IMR-90 (cell line): ENCODE data around the gene RAC3. TPM values are rescaled to one million over a fixed set of nuclear protein-coding genes. Genes with fewer than 3 reads are reported as not detected.

Source experiments
- ATAC-seq: fragments of 200-7000 bp; cut with Tn5 transposase; 2 replicates; pipeline ENCODE4 v1.9.1; 2020; ENCODE audit warnings: low read depth, mild to moderate bottlenecking, moderate library complexity
- BruUV-seq: library from RNA; stranded (reverse); fragments of 400-500 nt; replicated peaks from 2 replicates; lab custom pipeline; 2021; lab: Mats Ljungman, UMichigan
- CTCF ChIA-PET: fragments of 300-600 bp; formaldehyde crosslinking; extraction: SDS; loops from one replicate; lab custom pipeline; 2021; ENCODE audit warnings: antibody characterized with exemption; lab: Yijun Ruan, JAX
- POLR2A ChIA-PET: fragments of 300-600 bp; sonication (Branson Sonifier 250); formaldehyde crosslinking; loops from one replicate; lab custom pipeline; 2022; ENCODE audit warnings: antibody characterized with exemption; ENCODE audit not compliant: unreplicated experiment; lab: Charles Lee
- DNase-seq: peaks from one replicate; pipeline ENCODE4 v3.0.0; 2013
- H2AFZ ChIP-seq: replicated peaks from 2 replicates; pipeline ENCODE3; 2013; ENCODE audit warnings: low read length, mild to moderate bottlenecking; ENCODE audit not compliant: poor library complexity
- H2AK5ac ChIP-seq: 2 replicates; pipeline ENCODE4 v1.6.1; 2013; ENCODE audit warnings: low read depth, low read length, inconsistent platforms
- H2AK9ac ChIP-seq: replicated peaks from 2 replicates; pipeline ENCODE3; 2013; ENCODE audit warnings: mild to moderate bottlenecking, low read depth, low read length, moderate library complexity; ENCODE audit not compliant: poor library complexity
- H2BK120ac ChIP-seq: 2 replicates; pipeline ENCODE4 v1.6.1; 2013; ENCODE audit warnings: low read depth, low read length, inconsistent platforms
- H2BK15ac ChIP-seq: 3 replicates; pipeline ENCODE4 v1.6.1; 2013; ENCODE audit warnings: low read depth, low read length, inconsistent platforms
- H2BK20ac ChIP-seq: 2 replicates; pipeline ENCODE4 v1.6.1; 2013; ENCODE audit warnings: low read depth, mild to moderate bottlenecking, inconsistent platforms, low read length, moderate library complexity
- H2BK5ac ChIP-seq: 2 replicates; pipeline ENCODE4 v1.6.1; 2013; ENCODE audit warnings: mild to moderate bottlenecking, low read depth, low read length, inconsistent platforms; ENCODE audit not compliant: poor library complexity, severe bottlenecking
- H3K14ac ChIP-seq: replicated peaks from 2 replicates; pipeline ENCODE4 v1.6.1; 2013; ENCODE audit warnings: low read depth, low read length, inconsistent platforms
- H3K18ac ChIP-seq: 2 replicates; pipeline ENCODE4 v1.6.1; 2013; ENCODE audit warnings: low read depth, low read length, control low read depth
- H3K23ac ChIP-seq: 2 replicates; pipeline ENCODE4 v1.6.1; 2013; ENCODE audit warnings: low read depth, low read length, inconsistent platforms
- H3K27ac ChIP-seq: 2 replicates; pipeline ENCODE4 v1.5.1; 2013; ENCODE audit warnings: mild to moderate bottlenecking, control low read depth, low read length; ENCODE audit not compliant: insufficient read depth
- H3K27me3 ChIP-seq: 2 replicates; pipeline ENCODE4 v1.6.1; 2013; ENCODE audit warnings: low read length; ENCODE audit not compliant: control insufficient read depth, insufficient read depth
- H3K36me3 ChIP-seq: 2 replicates; pipeline ENCODE4 v1.6.1; 2013; ENCODE audit warnings: low read length, mixed read lengths; ENCODE audit not compliant: control insufficient read depth, insufficient read depth
- H3K4ac ChIP-seq: 2 replicates; pipeline ENCODE4 v1.6.1; 2013; ENCODE audit warnings: low read depth, low read length, inconsistent platforms
- H3K4me1 ChIP-seq: 2 replicates; pipeline ENCODE4 v1.6.1; 2013; ENCODE audit warnings: low read length, mixed read lengths; ENCODE audit not compliant: control insufficient read depth, insufficient read depth
- H3K4me2 ChIP-seq: 2 replicates; pipeline ENCODE4 v1.6.1; 2013; ENCODE audit warnings: low read depth, mild to moderate bottlenecking, control low read depth, low read length, moderate library complexity
- H3K4me3 ChIP-seq: 2 replicates; pipeline ENCODE4 v1.5.1; 2013; ENCODE audit warnings: low read depth, mild to moderate bottlenecking, control low read depth, low read length, moderate library complexity; ENCODE audit not compliant: insufficient read depth
- H3K56ac ChIP-seq: 2 replicates; pipeline ENCODE4 v1.6.1; 2013; ENCODE audit warnings: low read length, inconsistent platforms; ENCODE audit not compliant: insufficient read depth; ENCODE audit errors: extremely low read depth
- H3K79me1 ChIP-seq, 2 experiments: 2 replicates each; pipeline ENCODE4 v1.6.1; 2013; ENCODE audit warnings: low read length in 2 of 2, inconsistent platforms in 1 of 2, low read depth in 1 of 2
- H3K9ac ChIP-seq: 2 replicates; pipeline ENCODE4 v1.6.1; 2013; ENCODE audit warnings: low read depth, low read length, control low read depth
- H3K9me1 ChIP-seq: 2 replicates; pipeline ENCODE4 v1.6.1; 2013; ENCODE audit warnings: low read length, inconsistent platforms; ENCODE audit not compliant: insufficient read depth
- H3K9me3 ChIP-seq: 2 replicates; pipeline ENCODE4 v1.6.1; 2013; ENCODE audit warnings: low read length; ENCODE audit not compliant: control insufficient read depth, insufficient read depth
- H4K20me1 ChIP-seq: 2 replicates; pipeline ENCODE4 v1.6.1; 2013; ENCODE audit warnings: low read length, inconsistent platforms; ENCODE audit not compliant: insufficient read depth
- H4K5ac ChIP-seq: 2 replicates; pipeline ENCODE4 v1.6.1; 2013; ENCODE audit warnings: mild to moderate bottlenecking, low read depth, low read length, control low read depth
- H4K8ac ChIP-seq, 2 experiments: 2 replicates each; pipeline ENCODE4 v1.6.1; 2013; ENCODE audit warnings: low read depth in 2 of 2, low read length in 2 of 2, control low read depth in 1 of 2, inconsistent platforms in 1 of 2
- H4K91ac ChIP-seq: 2 replicates; pipeline ENCODE4 v1.6.1; 2013; ENCODE audit warnings: low read depth, low read length, inconsistent platforms; ENCODE audit not compliant: insufficient read depth
- BHLHE40 ChIP-seq: fragments of 150-350 bp; IDR thresholded peaks from 2 replicates; pipeline ENCODE4 v1.6.1; 2016; ENCODE audit warnings: mild to moderate bottlenecking, low read depth, low read length
- CHD1 ChIP-seq: IDR thresholded peaks from 2 replicates; pipeline ENCODE4 v1.6.1; 2012; ENCODE audit warnings: low read depth, low read length, improper control_type of control experiment
- FOS ChIP-seq: fragments of 150-350 bp; IDR thresholded peaks from 2 replicates; pipeline ENCODE4 v1.6.1; 2016; ENCODE audit warnings: low read depth, low read length
- MAFK ChIP-seq: IDR thresholded peaks from 2 replicates; pipeline ENCODE4 v1.6.1; 2012; ENCODE audit warnings: low read depth, low read length, improper control_type of control experiment
- MAZ ChIP-seq: IDR thresholded peaks from 2 replicates; pipeline ENCODE4 v1.6.1; 2012; ENCODE audit warnings: low read depth, mild to moderate bottlenecking, low read length, improper control_type of control experiment, moderate library complexity, borderline replicate concordance
- MXI1 ChIP-seq: IDR thresholded peaks from 2 replicates; pipeline ENCODE4 v1.6.1; 2012; ENCODE audit warnings: low read depth, mild to moderate bottlenecking, low read length, moderate library complexity, borderline replicate concordance
- RAD21 ChIP-seq: IDR thresholded peaks from 2 replicates; pipeline ENCODE4 v1.6.1; 2012; ENCODE audit warnings: low read length, improper control_type of control experiment
- RCOR1 ChIP-seq: IDR thresholded peaks from 2 replicates; pipeline ENCODE4 v1.6.1; 2012; ENCODE audit warnings: mild to moderate bottlenecking, low read length, improper control_type of control experiment; ENCODE audit not compliant: insufficient replicate concordance
- SMC3 ChIP-seq: fragments of 150-350 bp; IDR thresholded peaks from 2 replicates; pipeline ENCODE4 v1.6.1; 2016; ENCODE audit warnings: low read depth, mild to moderate bottlenecking, antibody characterized with exemption, low read length, moderate library complexity
- WGBS, 2 experiments: methylation state at CpG; one replicate each; pipeline versions ENCODE4 v1.1.5 to v1.1.7; 2013; ENCODE audit warnings: missing lambda C conversion rate in 2 of 2; ENCODE audit not compliant: insufficient read length in 1 of 2; ENCODE audit errors: extremely low coverage in 2 of 2; 5-methylcytosine and 5-hydroxymethylcytosine counted together
- dilution Hi-C: fragments of 300-500 bp; cut with HindIII; formaldehyde crosslinking; loops from one replicate; pipeline ENCODE4 v1.14.3; 2018; ENCODE audit warnings: low sequenced_read_pairs; ENCODE audit not compliant: unreplicated experiment
- in situ Hi-C: fragments of 300-500 bp; cut with MboI; formaldehyde crosslinking; loops from 3 replicates; pipeline ENCODE4 v1.14.3; 2019; ENCODE audit warnings: low sequenced_read_pairs, inconsistent platforms, mixed read lengths
- intact Hi-C: fragments of 100-400 bp; cut with micrococcal nuclease; formaldehyde crosslinking; loops from 2 replicates; pipeline ENCODE4 v1.10.0; 2022
- polyA plus RNA-seq, 3 experiments: library from polyadenylated mRNA; depleted of rRNA; stranded (reverse); fragments of >200 nt; gene quantifications; 2 replicates each; pipeline ENCODE4 v1.2.3, GENCODE V29; 2012; ENCODE audit warnings: low replicate concordance in 1 of 3
- total RNA-seq: library from RNA; depleted of rRNA; stranded (reverse); fragments of >200 nt; gene quantifications from 2 replicates; pipeline ENCODE4 v1.2.3, GENCODE V29; 2012
- TF ChIP-seq, protein P1 (sequence below): fragments of 150-350 bp; IDR thresholded peaks from 2 replicates; pipeline ENCODE4 v1.6.1; 2016; ENCODE audit warnings: low read depth, mild to moderate bottlenecking, low read length, moderate library complexity, borderline replicate concordance

RAC3 gene
- total and polyA plus RNA-seq, 2 of the 4 experiments (the other 2 are of a cell fraction), result 5.7 to 23.4 TPM

DNA sequence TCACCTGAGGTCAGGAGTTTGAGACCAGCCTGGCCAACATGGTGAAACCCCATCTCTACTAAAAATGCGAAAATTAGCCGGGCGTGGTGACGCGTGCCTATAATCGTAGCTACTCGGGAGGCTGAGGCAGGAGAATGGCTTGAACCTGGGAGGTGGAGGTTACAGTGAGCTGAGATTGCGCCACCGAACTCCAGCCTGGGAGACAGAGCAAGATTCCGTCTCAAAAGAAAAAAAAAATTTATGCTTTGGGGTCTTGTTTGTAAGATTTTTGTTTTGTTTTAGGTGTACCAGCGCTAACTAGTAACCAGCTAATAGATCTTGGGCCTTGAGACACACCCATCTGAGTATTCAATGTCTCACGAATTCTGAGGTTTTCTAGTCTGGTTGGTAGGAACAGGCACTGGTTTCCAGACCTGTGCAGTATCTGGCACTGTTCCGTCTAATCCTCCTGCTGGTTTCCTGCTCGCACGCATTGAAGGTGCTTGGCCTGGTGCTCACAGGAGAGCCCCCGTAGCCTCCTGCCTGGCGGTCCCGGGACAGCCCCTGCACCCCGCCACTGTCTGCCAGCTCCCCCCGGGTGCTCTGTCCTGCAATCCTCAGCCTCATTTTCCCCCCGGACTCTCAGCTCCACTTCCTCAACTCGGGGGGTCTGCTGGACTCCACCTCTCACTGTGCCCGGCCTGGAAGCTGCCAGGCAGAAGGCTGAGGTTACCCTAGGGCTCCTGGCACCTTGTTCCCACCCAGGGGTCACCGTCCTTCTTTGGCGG is 44.7 kb downstream of the RAC3 start:
- H3K4me1 ChIP-seq, result no peaks in the 10 kb centered on the region
- H2AK9ac ChIP-seq, result no peak overlapping the region
- H4K5ac ChIP-seq, result no peak overlapping the region
- H3K9me3 ChIP-seq, result no peaks in the 10 kb centered on the region
- intact Hi-C loops (no loop called here), in situ Hi-C loops (no loop called here), dilution Hi-C loops (no loop called here)
- no TSS peak for BruUV-seq
- no peak overlapping the region for H4K8ac ChIP-seq
- H3K4me3 ChIP-seq, result no peak overlapping the region
- no peaks in the 10 kb centered on the region for H3K9me1 ChIP-seq
- H2BK5ac ChIP-seq, result no peak overlapping the region
- no peak overlapping the region for H3K4me2 ChIP-seq
- no peak overlapping the region for H3K9ac ChIP-seq
- H2BK120ac ChIP-seq, result no peak overlapping the region
- ATAC-seq (no peak; the same call in 1 of the 2 replicates), DNase-seq (no peak)
- no peak overlapping the region for H3K4ac ChIP-seq
- H3K79me1 ChIP-seq, result no peaks in the 10 kb centered on the region
- H4K20me1 ChIP-seq, result no peaks in the 10 kb centered on the region; the same call in 1 of the 2 replicates
- H3K23ac ChIP-seq, result no peak overlapping the region
- WGBS, 2 experiments, result 83% methylated on average over 7 of the region's 25 CpGs; no CpG with 5 or more reads in 1 of the 2 experiments
- no peaks in the 10 kb centered on the region for H3K27me3 ChIP-seq
- H4K91ac ChIP-seq, result no peak overlapping the region
- H3K36me3 ChIP-seq, result peaks cover 23% of the 10 kb centered on the region
- no peak overlapping the region for H2AFZ ChIP-seq
- no peak overlapping the region for H3K27ac ChIP-seq
- no peak overlapping the region for H3K18ac ChIP-seq
- CTCF ChIA-PET, result no interaction called here
- H3K56ac ChIP-seq, result no peak overlapping the region
- no peak overlapping the region for H2AK5ac ChIP-seq
- TF ChIP-seq RCOR1 (no peak), MAZ (no peak), MAFK (no peak), SMC3 (no peak), CHD1 (no peak), FOS (no peak), BHLHE40 (no peak), RAD21 (no peak), MXI1 (no peak)
- TF ChIP-seq, protein P1, sequence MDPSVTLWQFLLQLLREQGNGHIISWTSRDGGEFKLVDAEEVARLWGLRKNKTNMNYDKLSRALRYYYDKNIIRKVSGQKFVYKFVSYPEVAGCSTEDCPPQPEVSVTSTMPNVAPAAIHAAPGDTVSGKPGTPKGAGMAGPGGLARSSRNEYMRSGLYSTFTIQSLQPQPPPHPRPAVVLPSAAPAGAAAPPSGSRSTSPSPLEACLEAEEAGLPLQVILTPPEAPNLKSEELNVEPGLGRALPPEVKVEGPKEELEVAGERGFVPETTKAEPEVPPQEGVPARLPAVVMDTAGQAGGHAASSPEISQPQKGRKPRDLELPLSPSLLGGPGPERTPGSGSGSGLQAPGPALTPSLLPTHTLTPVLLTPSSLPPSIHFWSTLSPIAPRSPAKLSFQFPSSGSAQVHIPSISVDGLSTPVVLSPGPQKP, result no peak
- H3K14ac ChIP-seq, result no peak overlapping the region
- no peak overlapping the region for H2BK20ac ChIP-seq
- no peak overlapping the region for H2BK15ac ChIP-seq
- POLR2A ChIA-PET, result no interaction called here
